B cell (primary cell): ENCODE data around the gene XDH.

Source experiments
- CTCF ChIP-seq: fragments of 200-600 bp; IDR thresholded peaks from one replicate; pipeline ENCODE4 v1.8.0; 2022; ENCODE audit warnings: antibody characterized with exemption, mild to moderate bottlenecking
- EZH2 ChIP-seq: IDR thresholded peaks from 2 replicates; pipeline ENCODE4 v1.6.1; 2012; ENCODE audit warnings: borderline replicate concordance, low read depth, mild to moderate bottlenecking, moderate library complexity, low read length; ENCODE audit not compliant: insufficient read depth, poor library complexity, severe bottlenecking

GRCh38 chr2:31335921-31336585 is 78.5 kb downstream of the XDH start:
- TF ChIP-seq CTCF (no peak), EZH2 (no peak)
